H1 (cell line): Measurements from ENCODE around the gene TTBK1. TPM values are rescaled to one million over a fixed set of nuclear protein-coding genes. Genes with fewer than 3 reads are reported as not detected.

Source experiments
- CTCF ChIA-PET: fragments of 300-600 bp; sonication (Branson Sonifier 250); formaldehyde crosslinking; loops from one replicate; lab custom pipeline; 2021; ENCODE audit not compliant: partially characterized antibody; lab: Charles Lee
- POLR2A ChIA-PET: fragments of 300-600 bp; sonication (Branson Sonifier 250); formaldehyde crosslinking; loops from one replicate; lab custom pipeline; 2021; ENCODE audit warnings: inconsistent platforms; ENCODE audit not compliant: partially characterized antibody; lab: Charles Lee
- DNase-seq, 2 experiments: peaks; one replicate each; pipeline versions ENCODE4 v3.0.0 to v3.0.0-alpha.2; 2010 to 2022; ENCODE audit warnings: low spot score in 2 of 2, low read depth in 1 of 2, mixed read lengths in 1 of 2
- FAIRE-seq: peaks from 2 replicates; lab custom pipeline; 2011; peaks lifted over from hg19 to GRCh38; lab: Jason Lieb, UNC
- H2AFZ ChIP-seq: 2 replicates; pipeline ENCODE4 v1.8.1; 2012; ENCODE audit warnings: low read length, inconsistent platforms
- H2AK5ac ChIP-seq: 2 replicates; pipeline ENCODE4 v1.6.1; 2013; ENCODE audit warnings: low read depth, low read length
- H2BK120ac ChIP-seq: replicated peaks from 2 replicates; pipeline ENCODE3; 2013; ENCODE audit warnings: low read depth, low read length, inconsistent platforms
- H2BK12ac ChIP-seq: 2 replicates; pipeline ENCODE4 v1.6.1; 2013; ENCODE audit warnings: low read depth, low read length
- H2BK15ac ChIP-seq: 2 replicates; pipeline ENCODE4 v1.6.1; 2013; ENCODE audit warnings: low read length
- H2BK20ac ChIP-seq: 2 replicates; pipeline ENCODE4 v1.6.1; 2013; ENCODE audit warnings: low read length
- H2BK5ac ChIP-seq: 2 replicates; pipeline ENCODE4 v1.6.1; 2013; ENCODE audit warnings: low read depth, low read length
- H3K14ac ChIP-seq: 2 replicates; pipeline ENCODE4 v1.6.1; 2013; ENCODE audit warnings: inconsistent platforms; ENCODE audit not compliant: insufficient read length
- H3K18ac ChIP-seq: 2 replicates; pipeline ENCODE4 v1.6.1; 2013; ENCODE audit warnings: low read length; ENCODE audit errors: extremely low read depth
- H3K23ac ChIP-seq: 2 replicates; pipeline ENCODE4 v1.6.1; 2013; ENCODE audit warnings: inconsistent platforms; ENCODE audit not compliant: insufficient read length
- H3K23me2 ChIP-seq: 2 replicates; pipeline ENCODE4 v1.6.1; 2013; ENCODE audit warnings: low read depth, low read length
- H3K27ac ChIP-seq: 2 replicates; pipeline ENCODE4 v1.6.1; 2011; ENCODE audit warnings: low read depth, low read length, inconsistent platforms
- H3K27me3 ChIP-seq, 4 experiments: replicated peaks in 1 of 4; 1 replicate in 1 of 4; 2 replicates in 3 of 4; pipeline versions ENCODE4 v1.6.1 to v1.8.1; 2011 to 2013; ENCODE audit warnings: low read length in 3 of 4, mild to moderate bottlenecking in 3 of 4, inconsistent platforms in 2 of 4, mixed read lengths in 2 of 4, moderate library complexity in 1 of 4; ENCODE audit not compliant: control insufficient read depth in 3 of 4, insufficient read depth in 3 of 4; ENCODE audit errors: extremely low read depth in 1 of 4
- H3K36me3 ChIP-seq, 4 experiments: 2 replicates each; pipeline versions ENCODE4 v1.6.1 to v1.8.1; 2011 to 2013; ENCODE audit warnings: mild to moderate bottlenecking in 4 of 4, low read length in 3 of 4, moderate library complexity in 2 of 4, control low read depth in 1 of 4, inconsistent platforms in 1 of 4; ENCODE audit not compliant: insufficient read depth in 4 of 4, control insufficient read depth in 2 of 4
- H3K4ac ChIP-seq: replicated peaks from 2 replicates; pipeline ENCODE3; 2013; ENCODE audit warnings: low read length, low read depth, mixed read lengths, inconsistent platforms; ENCODE audit not compliant: insufficient read length
- H3K4me1 ChIP-seq, 4 experiments: replicated peaks in 1 of 4; 1 replicate in 1 of 4; 2 replicates in 3 of 4; pipeline versions ENCODE4 v1.6.1 to v1.8.1; 2011 to 2013; ENCODE audit warnings: low read length in 3 of 4, inconsistent platforms in 2 of 4, mixed read lengths in 1 of 4; ENCODE audit not compliant: insufficient read depth in 4 of 4, control insufficient read depth in 3 of 4
- H3K4me2 ChIP-seq, 2 experiments: 2 replicates each; pipeline versions ENCODE4 v1.6.1 to v1.8.1; 2011 to 2013; ENCODE audit warnings: low read depth in 2 of 2, low read length in 2 of 2, control low read depth in 1 of 2, inconsistent platforms in 1 of 2, mild to moderate bottlenecking in 1 of 2; ENCODE audit not compliant: insufficient read depth in 1 of 2
- H3K4me3 ChIP-seq, 4 experiments: fragments of 200-600, 300-600 bp in 1 of 4; sonication (generic), shearing (Covaris generic), sonication (Bioruptor Twin) in 1 of 4; 2 replicates each; pipeline versions ENCODE4 v1.5.1 to v1.8.1; 2011 to 2016; ENCODE audit warnings: low read length in 4 of 4, low read depth in 3 of 4, control low read depth in 2 of 4, inconsistent platforms in 2 of 4, mild to moderate bottlenecking in 2 of 4, mixed read lengths in 1 of 4, moderate library complexity in 1 of 4; ENCODE audit not compliant: insufficient read depth in 2 of 4; ENCODE audit errors: extremely low read depth in 1 of 4
- H3K56ac ChIP-seq: replicated peaks from 2 replicates; pipeline ENCODE3; 2013; ENCODE audit warnings: low read depth, mild to moderate bottlenecking, mixed read lengths, low read length, inconsistent platforms; ENCODE audit not compliant: insufficient read length
- H3K79me1 ChIP-seq: 2 replicates; pipeline ENCODE4 v1.6.1; 2013; ENCODE audit warnings: low read depth, low read length, control low read depth
- H3K79me2 ChIP-seq, 2 experiments: 2 replicates each; pipeline versions ENCODE4 v1.6.1 to v1.8.1; 2012 to 2013; ENCODE audit warnings: low read length in 2 of 2, mild to moderate bottlenecking in 2 of 2, inconsistent platforms in 1 of 2; ENCODE audit not compliant: insufficient read depth in 2 of 2, control insufficient read depth in 1 of 2
- H3K9ac ChIP-seq, 4 experiments: replicated peaks in 1 of 4; 1 replicate in 1 of 4; 2 replicates in 3 of 4; pipeline versions ENCODE4 v1.6.1 to v1.8.1; 2011 to 2013; ENCODE audit warnings: low read depth in 3 of 4, low read length in 3 of 4, control low read depth in 2 of 4, mild to moderate bottlenecking in 2 of 4, moderate library complexity in 2 of 4, inconsistent platforms in 1 of 4; ENCODE audit errors: extremely low read depth in 1 of 4
- H3K9me3 ChIP-seq, 2 experiments: 2 replicates each; pipeline versions ENCODE4 v1.6.1 to v1.8.1; 2012 to 2013; ENCODE audit warnings: mild to moderate bottlenecking in 2 of 2, moderate library complexity in 2 of 2, control low read depth in 1 of 2, inconsistent platforms in 1 of 2, low read depth in 1 of 2, low read length in 1 of 2, mixed read lengths in 1 of 2; ENCODE audit not compliant: insufficient read depth in 2 of 2
- H4K20me1 ChIP-seq, 2 experiments: replicated peaks in 1 of 2; 2 replicates each; pipeline versions ENCODE3 to v1.8.1; 2011 to 2013; ENCODE audit warnings: inconsistent platforms in 2 of 2, low read length in 2 of 2, mild to moderate bottlenecking in 1 of 2; ENCODE audit not compliant: insufficient read depth in 2 of 2, control insufficient read depth in 1 of 2
- H4K5ac ChIP-seq: 2 replicates; pipeline ENCODE4 v1.6.1; 2013; ENCODE audit warnings: low read length, low read depth, mixed read lengths, inconsistent platforms; ENCODE audit not compliant: insufficient read length
- H4K8ac ChIP-seq: 2 replicates; pipeline ENCODE4 v1.8.0; 2013; ENCODE audit warnings: mild to moderate bottlenecking, moderate library complexity, low read length, inconsistent platforms; ENCODE audit not compliant: insufficient read depth; ENCODE audit errors: extremely low read depth
- H4K91ac ChIP-seq: replicated peaks from 2 replicates; pipeline ENCODE3; 2013; ENCODE audit warnings: low read length, mixed read lengths, inconsistent platforms; ENCODE audit not compliant: insufficient read length
- RXRA ChIP-seq: IDR thresholded peaks from 2 replicates; pipeline ENCODE4 v1.6.1; 2011; ENCODE audit warnings: low read depth, mild to moderate bottlenecking, low read length, moderate library complexity; ENCODE audit not compliant: insufficient read depth
- SP2 ChIP-seq: IDR thresholded peaks from 2 replicates; pipeline ENCODE4 v1.6.1; 2012; ENCODE audit warnings: mild to moderate bottlenecking, low read length, inconsistent platforms
- WGBS, 2 experiments: shearing (Covaris generic) in 1 of 2; methylation state at CpG; one replicate each; pipeline versions ENCODE4 v1.1.6 to v1.1.7; 2013 to 2015; ENCODE audit warnings: low lambda C conversion rate in 2 of 2, mixed read lengths in 2 of 2, inconsistent platforms in 1 of 2, low coverage in 1 of 2, missing lambda C conversion rate in 1 of 2; ENCODE audit not compliant: insufficient replicate concordance in 2 of 2, insufficient coverage in 1 of 2, insufficient read length in 1 of 2; ENCODE audit errors: extremely low coverage in 1 of 2, missing lambda C conversion rate in 1 of 2; 5-methylcytosine and 5-hydroxymethylcytosine counted together
- polyA plus RNA-seq, 7 experiments: library from polyadenylated mRNA; depleted of rRNA in 3 of 7; stranded (reverse) in 5 of 7; unstranded in 2 of 7; fragments of >200 nt in 5 of 7; fragments of 200-250 nt in 2 of 7; gene quantifications; 1 replicate in 5 of 7; 2 replicates in 1 of 7; 4 replicates in 1 of 7; pipeline versions ENCODE4 v1.2.1 to v1.2.3, GENCODE V29; 2011 to 2013; ENCODE audit warnings: missing spikeins in 2 of 7, mixed read lengths in 2 of 7
- total RNA-seq: library from RNA; stranded (reverse); fragmentation: NEBNext Ultra II Directional; extraction: Animal tissue kit (Norgen Biotek cat#: 25700); gene quantifications from 2 replicates; pipeline ENCODE4 v1.2.1, GENCODE V29; 2021

TTBK1 gene
- total and polyA plus RNA-seq, 2 of the 8 experiments (the other 6 are each of a cell fraction or from before 2014, with no cell fraction given), result 0.53 to 1.6 TPM

DNA sequence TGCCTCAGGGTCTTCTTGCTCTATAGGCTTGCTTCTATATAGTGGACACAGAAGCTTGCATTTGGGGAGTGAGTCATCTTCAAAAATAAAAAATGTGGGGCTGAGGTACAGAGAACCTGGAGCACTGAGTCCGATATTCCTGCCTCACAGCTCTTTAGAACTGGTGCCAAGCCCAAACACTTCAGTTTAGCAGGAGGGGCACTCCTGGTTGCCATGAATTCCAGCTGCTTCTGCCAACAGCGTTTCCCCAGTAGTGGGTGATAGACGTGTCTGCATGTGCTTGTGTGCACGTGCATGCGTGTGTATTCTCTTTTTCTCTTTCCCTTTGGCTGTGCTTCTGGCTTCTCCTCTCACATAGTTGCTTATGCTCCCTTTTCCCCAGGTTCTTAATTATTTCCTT is 25.9 kb upstream of the TTBK1 start:
- 85% methylated on average over 5 of the region's 5 CpGs; no CpG with 5 or more reads in 1 of the 2 experiments for WGBS, 2 experiments
- Histone ChIP-seq H2BK20ac (no peak overlapping the region), H3K4ac (no peak overlapping the region), H3K23ac (no peak overlapping the region), H3K4me3 (no peak overlapping the region), H3K14ac (no peak overlapping the region), H4K91ac (no peak overlapping the region), H4K5ac (no peak overlapping the region), H3K36me3 (no peaks in the 10 kb centered on the region), H4K8ac (no peak overlapping the region), H3K79me1 (0 out of 2 replicates have a peak, but pooled peaks cover 2% of the 10 kb centered on the region), H3K18ac (no peak overlapping the region), H4K20me1 (peaks cover 3% of the 10 kb centered on the region in 2 experiments), H2BK15ac (0 out of 2 replicates have a peak overlapping the region, but pooled peaks have one; percentile 53), H3K4me1 (peaks cover 0 to 4% (median 0%) of the 10 kb centered on the region in 4 experiments; a peak in 1 of 7 replicates), H3K23me2 (no peaks in the 10 kb centered on the region), H3K27me3 (no peaks in the 10 kb centered on the region), H2BK5ac (no peak overlapping the region), H3K56ac (no peak overlapping the region), H2AK5ac (no peak overlapping the region), H3K79me2 (no peaks in the 10 kb centered on the region), H3K9ac (no peak overlapping the region), H2BK12ac (no peak overlapping the region), H3K4me2 (no peak overlapping the region), H3K27ac (no peak overlapping the region), H2BK120ac (no peak overlapping the region), H2AFZ (no peak overlapping the region), H3K9me3 (no peaks in the 10 kb centered on the region)
- DNase-seq, result no peak
- ChIA-PET CTCF (interaction anchor here (1.0 to 1.1 kb wide), 2 partner anchors 11 to 289 kb away, joined by 4 read pairs; partner anchors contain the start of gene DNPH1), POLR2A (interaction anchor here (0.8 to 1.9 kb wide), 4 partner anchors 12 to 158 kb away, joined by 3 to 5 read pairs (median 4); partner anchors contain the start of genes DNPH1, KLC4 and MRPL2)
- no peak for TF ChIP-seq RXRA
- no peak for TF ChIP-seq SP2
- no peak for FAIRE-seq
